OCI-LY7 (cell line): ENCODE results near the gene COQ5. TPM values are rescaled to one million over a fixed set of nuclear protein-coding genes. Genes with fewer than 3 reads are reported as not detected.

Source experiments
- BruUV-seq: library from RNA; stranded (reverse); fragments of 400-500 nt; replicated peaks from 2 replicates; lab custom pipeline; 2021; lab: Mats Ljungman, UMichigan
- CTCF ChIA-PET: fragments of 300-600 bp; sonication (Branson Sonifier 250); formaldehyde crosslinking; loops from one replicate; lab custom pipeline; 2022; ENCODE audit warnings: antibody characterized with exemption; ENCODE audit not compliant: unreplicated experiment; lab: Charles Lee
- POLR2A ChIA-PET: fragments of 300-600 bp; sonication (Branson Sonifier 250); formaldehyde crosslinking; loops from one replicate; lab custom pipeline; 2022; ENCODE audit warnings: antibody characterized with exemption; lab: Charles Lee
- DNase-seq: peaks from one replicate; pipeline ENCODE4 v3.0.0-alpha.2; 2015; ENCODE audit warnings: low spot score
- H2AFZ ChIP-seq: fragments of 200-600 bp; sonication (generic), shearing (Covaris generic); 2 replicates; pipeline ENCODE4 v1.6.1; 2014; ENCODE audit warnings: mild to moderate bottlenecking, antibody characterized with exemption, low read length, moderate library complexity
- H3K27ac ChIP-seq: fragments of 200-600 bp; sonication (generic); 2 replicates; pipeline ENCODE4 v1.5.1; 2014; ENCODE audit warnings: mixed run types, low read depth, mild to moderate bottlenecking, moderate library complexity, low read length, inconsistent platforms; ENCODE audit not compliant: poor library complexity, severe bottlenecking
- H3K36me3 ChIP-seq: fragments of 200-600 bp; sonication (generic); 2 replicates; pipeline ENCODE4 v1.6.1; 2014; ENCODE audit warnings: mild to moderate bottlenecking, antibody characterized with exemption, low read length, moderate library complexity, mixed read lengths; ENCODE audit not compliant: insufficient read depth
- H3K4me1 ChIP-seq: fragments of 200-600 bp; sonication (generic); 2 replicates; pipeline ENCODE4 v1.5.1; 2014; ENCODE audit warnings: mild to moderate bottlenecking, low read length; ENCODE audit not compliant: insufficient read depth, poor library complexity, severe bottlenecking
- H3K4me2 ChIP-seq: fragments of 200-600 bp; sonication (generic); 2 replicates; pipeline ENCODE4 v1.6.1; 2014; ENCODE audit warnings: mild to moderate bottlenecking, low read length
- H3K4me3 ChIP-seq: fragments of 200-600 bp; sonication (generic); 2 replicates; pipeline ENCODE4 v1.5.1; 2014; ENCODE audit warnings: mild to moderate bottlenecking, low read depth, low read length; ENCODE audit not compliant: poor library complexity, severe bottlenecking
- H3K79me2 ChIP-seq: fragments of 200-600 bp; sonication (generic); 2 replicates; pipeline ENCODE4 v1.6.1; 2016; ENCODE audit warnings: low read depth, mild to moderate bottlenecking, low read length, moderate library complexity, mixed read lengths; ENCODE audit not compliant: insufficient read depth
- H3K9me2 ChIP-seq: fragments of 200-600 bp; sonication (generic); 2 replicates; pipeline ENCODE4 v1.6.1; 2016; ENCODE audit warnings: mild to moderate bottlenecking, low read length, mixed read lengths; ENCODE audit not compliant: insufficient read depth
- H3K9me3 ChIP-seq: fragments of 200-600 bp; sonication (generic); 2 replicates; pipeline ENCODE4 v1.6.1; 2014; ENCODE audit warnings: mild to moderate bottlenecking, mixed run types, low read length, mixed read lengths
- H4K20me1 ChIP-seq: fragments of 200-600 bp; sonication (generic); 2 replicates; pipeline ENCODE4 v1.6.1; 2014; ENCODE audit warnings: mild to moderate bottlenecking, antibody characterized with exemption, low read length, moderate library complexity, mixed read lengths; ENCODE audit not compliant: insufficient read depth
- EZH2phosphoT487 ChIP-seq: fragments of 200-600 bp; sonication (generic); IDR thresholded peaks from 2 replicates; pipeline ENCODE4 v1.6.1; 2018; ENCODE audit warnings: low read depth, borderline replicate concordance, mild to moderate bottlenecking, mixed run types, antibody characterized with exemption, low read length, moderate library complexity, mixed read lengths
- intact Hi-C: fragments of 100-400 bp; cut with micrococcal nuclease; formaldehyde crosslinking; loops from one replicate; pipeline ENCODE4 v1.10.0; 2022; ENCODE audit not compliant: unreplicated experiment
- total RNA-seq, 2 experiments: library from RNA; depleted of rRNA in 1 of 2; stranded (reverse); fragments of >200 nt in 1 of 2; shearing (Covaris generic) in 1 of 2; gene quantifications; 2 replicates each; pipeline ENCODE4 v1.2.3, GENCODE V29; 2014 to 2022
- TF ChIP-seq, protein P1 (sequence below): fragments of 200-600 bp; sonication (generic); conservative IDR thresholded peaks from 2 replicates; pipeline ENCODE4 v1.5.1; 2014; ENCODE audit warnings: mild to moderate bottlenecking, antibody characterized with exemption, low read length, moderate library complexity, mixed read lengths

The COQ5 gene
- total RNA-seq, 2 experiments from 2014 or later = 40.9 to 49.5 TPM

DNA sequence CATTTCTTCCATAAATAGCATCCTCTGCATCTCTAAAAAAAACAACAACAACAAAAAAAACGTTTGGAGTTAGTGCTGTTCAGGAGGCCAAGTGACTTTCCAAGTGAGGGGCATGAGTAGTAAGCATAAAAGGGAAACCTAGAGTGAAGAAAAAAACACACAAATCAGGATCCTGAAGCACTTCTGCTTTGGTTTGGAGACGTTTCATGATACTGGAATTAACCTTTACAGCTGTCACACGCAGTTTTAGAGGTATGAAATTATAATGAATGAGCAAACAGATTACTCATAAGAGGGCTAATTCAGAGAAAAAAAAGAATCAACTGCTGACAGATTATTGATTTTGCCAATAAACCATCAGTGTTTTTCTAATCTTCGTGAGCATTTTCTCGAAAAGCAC lies 63.2 kb downstream of the COQ5 start:
- Histone ChIP-seq H3K9me2 (no peaks in the 10 kb centered on the region), H3K4me1 (peaks cover 34% of the 10 kb centered on the region), H3K4me3 (no peak overlapping the region), H3K36me3 (peaks cover 81% of the 10 kb centered on the region), H3K9me3 (no peaks in the 10 kb centered on the region), H3K4me2 (no peak overlapping the region), H2AFZ (no peak overlapping the region), H3K79me2 (peaks cover 67% of the 10 kb centered on the region), H4K20me1 (peaks cover 38% of the 10 kb centered on the region), H3K27ac (no peak overlapping the region)
- POLR2A ChIA-PET = interaction anchor here (0.6 to 2.0 kb wide), 3 partner anchors 31 to 468 kb away, joined by 4 read pairs; no protein-coding TSS in a partner anchor
- TF ChIP-seq, protein P1, sequence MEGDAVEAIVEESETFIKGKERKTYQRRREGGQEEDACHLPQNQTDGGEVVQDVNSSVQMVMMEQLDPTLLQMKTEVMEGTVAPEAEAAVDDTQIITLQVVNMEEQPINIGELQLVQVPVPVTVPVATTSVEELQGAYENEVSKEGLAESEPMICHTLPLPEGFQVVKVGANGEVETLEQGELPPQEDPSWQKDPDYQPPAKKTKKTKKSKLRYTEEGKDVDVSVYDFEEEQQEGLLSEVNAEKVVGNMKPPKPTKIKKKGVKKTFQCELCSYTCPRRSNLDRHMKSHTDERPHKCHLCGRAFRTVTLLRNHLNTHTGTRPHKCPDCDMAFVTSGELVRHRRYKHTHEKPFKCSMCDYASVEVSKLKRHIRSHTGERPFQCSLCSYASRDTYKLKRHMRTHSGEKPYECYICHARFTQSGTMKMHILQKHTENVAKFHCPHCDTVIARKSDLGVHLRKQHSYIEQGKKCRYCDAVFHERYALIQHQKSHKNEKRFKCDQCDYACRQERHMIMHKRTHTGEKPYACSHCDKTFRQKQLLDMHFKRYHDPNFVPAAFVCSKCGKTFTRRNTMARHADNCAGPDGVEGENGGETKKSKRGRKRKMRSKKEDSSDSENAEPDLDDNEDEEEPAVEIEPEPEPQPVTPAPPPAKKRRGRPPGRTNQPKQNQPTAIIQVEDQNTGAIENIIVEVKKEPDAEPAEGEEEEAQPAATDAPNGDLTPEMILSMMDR = no peak
- TF ChIP-seq EZH2phosphoT487 = no peak
- CTCF ChIA-PET = no interaction called here
- DNase-seq = no peak
- intact Hi-C loops = loop anchor here (2.0 kb wide), 1 partner anchor 27 kb away; the partner anchor contains the start of gene COX6A1
- no TSS peak for BruUV-seq

DNA sequence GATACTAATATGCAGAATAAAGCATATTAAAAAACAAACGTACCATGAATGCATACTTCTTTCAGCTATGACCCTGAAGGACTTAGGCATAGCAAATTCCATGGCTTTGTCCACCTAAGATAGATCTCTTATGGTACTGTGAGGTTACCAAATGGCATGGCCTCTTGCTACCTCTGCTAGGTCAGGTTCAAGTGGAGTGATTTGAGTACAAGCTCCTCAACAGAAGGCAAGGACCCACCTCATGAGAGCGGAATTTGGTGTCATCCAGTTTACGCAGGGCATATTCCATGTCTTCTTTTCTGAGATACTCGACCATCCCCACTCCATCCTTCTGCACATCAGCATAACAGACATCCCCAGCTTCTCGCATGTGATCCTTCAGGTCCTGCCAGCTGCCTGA lies 65.2 kb downstream of the COQ5 start:
- H3K27ac ChIP-seq = no peak overlapping the region
- H3K79me2 ChIP-seq = peaks cover 59% of the 10 kb centered on the region
- no peak for TF ChIP-seq EZH2phosphoT487
- TF ChIP-seq, protein P1 = no peak
- peaks cover 98% of the 10 kb centered on the region for H3K36me3 ChIP-seq
- no peak for DNase-seq
- no peaks in the 10 kb centered on the region for H3K9me3 ChIP-seq
- ChIA-PET CTCF (no interaction called here), POLR2A (no interaction called here)
- BruUV-seq = no TSS peak
- H3K4me3 ChIP-seq = no peak overlapping the region
- no peak overlapping the region for H2AFZ ChIP-seq
- peaks cover 23% of the 10 kb centered on the region for H3K4me1 ChIP-seq
- H3K4me2 ChIP-seq = no peak overlapping the region
- no peaks in the 10 kb centered on the region for H3K9me2 ChIP-seq
- H4K20me1 ChIP-seq = peaks cover 38% of the 10 kb centered on the region
- intact Hi-C loops = no loop called here

DNA sequence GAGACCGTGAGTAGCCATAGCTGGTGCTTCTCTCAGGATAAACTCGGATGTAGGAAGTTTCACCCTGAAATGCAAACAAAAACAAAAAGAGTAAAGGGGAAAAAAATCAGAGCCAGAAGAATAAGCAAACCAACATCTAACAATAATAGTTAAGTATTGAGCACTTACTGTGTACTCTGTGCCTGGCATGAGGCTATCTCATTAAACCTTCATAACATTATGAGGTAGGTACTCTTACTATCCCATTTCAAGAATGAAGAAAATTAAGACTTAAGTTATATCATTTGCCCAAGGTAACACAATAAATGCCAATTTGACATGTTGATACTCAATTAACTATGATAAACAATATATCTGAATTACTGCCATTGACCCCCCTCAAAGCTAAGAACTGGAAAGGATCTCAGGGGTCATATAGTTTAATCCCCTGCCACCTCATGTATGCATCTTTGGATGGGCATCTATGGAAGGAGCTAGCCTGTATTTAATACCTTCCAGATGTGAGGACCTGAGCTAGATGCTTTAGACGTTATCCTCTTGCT lies 66.8 kb downstream of the COQ5 start:
- H4K20me1 ChIP-seq = peaks cover 31% of the 10 kb centered on the region
- H3K9me3 ChIP-seq = no peaks in the 10 kb centered on the region
- intact Hi-C loops = no loop called here
- H3K9me2 ChIP-seq = no peaks in the 10 kb centered on the region
- CTCF ChIA-PET = no interaction called here
- no peak overlapping the region for H3K4me3 ChIP-seq
- no peak overlapping the region for H3K4me2 ChIP-seq
- POLR2A ChIA-PET = interaction anchor here (0.8 kb wide), 1 partner anchor 16 kb away, joined by 3 read pairs; the partner anchor contains the start of genes GATC and TRIAP1
- TF ChIP-seq EZH2phosphoT487 = no peak
- H3K27ac ChIP-seq = no peak overlapping the region
- DNase-seq = no peak
- BruUV-seq = no TSS peak
- no peak overlapping the region for H2AFZ ChIP-seq
- peaks cover 43% of the 10 kb centered on the region for H3K79me2 ChIP-seq
- peaks cover 13% of the 10 kb centered on the region for H3K4me1 ChIP-seq
- peaks cover 99% of the 10 kb centered on the region for H3K36me3 ChIP-seq
